Mucosa of stomach (tissue), 1 donor: ENCODE results near the gene RNU4-1.
"Not testable (repeated sequence)": the region's sequence is repeated elsewhere in the genome, so short reads cannot be mapped to it uniquely, and the experiment has no call there.

Source experiments
- H3K27me3 ChIP-seq: one replicate; pipeline ENCODE4 v1.7.0; 2013; ENCODE audit warnings: mild to moderate bottlenecking, low read length; ENCODE audit not compliant: control insufficient read depth, insufficient read depth
- H3K36me3 ChIP-seq: one replicate; pipeline ENCODE4 v1.7.0; 2013; ENCODE audit warnings: low read length; ENCODE audit not compliant: control insufficient read depth, insufficient read depth
- H3K4me1 ChIP-seq: one replicate; pipeline ENCODE4 v1.7.0; 2013; ENCODE audit warnings: mild to moderate bottlenecking, low read length; ENCODE audit not compliant: control insufficient read depth, insufficient read depth
- H3K4me3 ChIP-seq: one replicate; pipeline ENCODE4 v1.7.0; 2013; ENCODE audit warnings: low read length
- H3K9ac ChIP-seq: one replicate; pipeline ENCODE4 v1.7.0; 2013; ENCODE audit warnings: mild to moderate bottlenecking, low read length, moderate library complexity
- H3K9me3 ChIP-seq: one replicate; pipeline ENCODE4 v1.7.0; 2013; ENCODE audit warnings: mild to moderate bottlenecking, low read length, moderate library complexity; ENCODE audit not compliant: control insufficient read depth
- donor health status: Pancreatic carcinoma.

RNU4-1 gene

DNA sequence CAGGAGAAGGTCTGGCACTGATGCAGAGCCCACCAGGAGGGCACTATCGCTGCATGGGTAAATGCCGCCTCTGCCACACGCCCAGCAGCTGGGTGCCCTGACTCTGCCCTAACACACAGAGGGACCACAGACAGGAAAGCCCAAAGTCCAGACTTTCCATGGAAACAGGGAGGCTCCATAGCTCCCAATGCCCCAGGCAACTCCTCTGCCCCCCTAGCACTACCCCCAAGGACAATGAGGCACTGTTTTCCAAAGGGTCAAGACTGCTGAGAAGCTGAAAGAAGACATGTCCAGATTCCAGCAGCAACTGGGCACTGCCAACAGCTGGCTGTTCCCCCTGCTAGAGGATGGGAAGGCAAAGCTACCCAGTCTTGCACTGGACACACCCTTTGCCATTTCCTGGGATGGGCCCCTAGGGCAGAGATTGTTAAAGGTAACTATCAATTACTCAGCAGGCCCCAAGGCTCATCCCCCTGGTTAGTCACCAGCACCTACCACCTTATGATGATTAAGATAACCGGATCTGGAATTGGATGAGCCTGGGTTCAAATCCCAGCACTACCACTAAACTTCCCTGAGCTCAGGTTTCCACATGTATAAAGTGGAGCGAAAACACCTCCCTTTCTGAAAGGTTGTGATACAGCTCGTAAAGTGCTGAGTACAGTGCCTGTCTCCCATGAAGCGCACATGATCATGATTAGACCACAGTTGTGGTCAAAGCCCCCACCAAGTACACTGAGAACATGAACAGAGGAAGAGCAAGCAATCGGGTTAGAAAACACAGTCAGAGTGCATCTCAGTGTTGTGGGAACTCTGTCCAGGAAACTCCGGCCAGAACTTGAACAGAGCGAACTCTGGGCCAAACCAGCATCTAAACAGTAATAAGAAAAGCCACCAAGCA, 30.8 kb downstream of the RNU4-1 start:
- Histone ChIP-seq H3K36me3 (no peaks in the 10 kb centered on the region), H3K4me3 (no peak overlapping the region), H3K9me3 (no peaks in the 10 kb centered on the region), H3K27me3 (no peaks in the 10 kb centered on the region), H3K9ac (peak overlapping the region; percentile 32), H3K4me1 (peaks cover 41% of the 10 kb centered on the region)

GRCh38 chr12:120260607-120261006, 32.4 kb downstream of the RNU4-1 start:
- H3K9me3 ChIP-seq: no peaks in the 10 kb centered on the region
- H3K36me3 ChIP-seq: no peaks in the 10 kb centered on the region
- no peak overlapping the region for H3K4me3 ChIP-seq
- peaks cover 47% of the 10 kb centered on the region for H3K4me1 ChIP-seq
- no peak overlapping the region for H3K9ac ChIP-seq
- H3K27me3 ChIP-seq: no peaks in the 10 kb centered on the region

DNA sequence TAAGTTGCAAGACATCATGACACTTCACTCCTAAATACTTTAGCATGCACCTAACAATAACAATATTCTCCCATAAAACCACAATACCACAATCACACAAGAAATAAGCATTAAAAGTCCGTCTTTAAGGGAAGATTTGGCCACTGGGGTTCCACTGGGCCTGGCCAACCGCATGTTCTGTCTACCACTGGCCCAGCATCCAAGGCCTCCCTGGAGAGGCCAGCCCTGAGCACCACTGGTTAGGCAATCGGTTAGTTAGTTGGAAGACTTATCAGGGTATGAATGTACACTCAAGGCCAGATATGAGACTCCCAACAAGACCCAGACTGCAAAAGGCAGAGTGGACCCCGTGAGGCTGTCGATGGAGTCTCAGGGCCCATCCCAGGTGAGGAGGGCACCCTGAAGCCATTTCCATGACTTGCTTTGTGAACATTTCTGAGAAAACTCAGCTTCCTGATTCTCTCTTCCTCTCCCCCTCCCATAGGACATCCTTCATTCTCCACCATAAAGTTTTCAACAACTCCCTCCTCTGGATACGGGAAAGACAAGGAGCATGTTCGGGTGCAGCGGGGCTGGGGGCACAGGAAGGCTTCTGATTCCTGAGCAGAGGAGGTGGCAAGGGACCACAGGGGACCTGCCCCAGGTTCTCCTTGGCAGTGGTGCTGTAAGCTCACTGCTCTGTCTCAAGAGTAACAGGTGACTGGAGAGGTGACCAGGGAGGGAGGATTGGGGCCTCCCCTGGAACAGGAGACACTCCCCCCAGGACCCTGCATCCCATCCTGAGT, 33.4 kb downstream of the RNU4-1 start:
- H3K4me3 ChIP-seq: no peak overlapping the region
- no peaks in the 10 kb centered on the region for H3K27me3 ChIP-seq
- peaks cover 41% of the 10 kb centered on the region for H3K4me1 ChIP-seq
- H3K9me3 ChIP-seq: no peaks in the 10 kb centered on the region
- no peak overlapping the region for H3K9ac ChIP-seq
- no peaks in the 10 kb centered on the region for H3K36me3 ChIP-seq

DNA sequence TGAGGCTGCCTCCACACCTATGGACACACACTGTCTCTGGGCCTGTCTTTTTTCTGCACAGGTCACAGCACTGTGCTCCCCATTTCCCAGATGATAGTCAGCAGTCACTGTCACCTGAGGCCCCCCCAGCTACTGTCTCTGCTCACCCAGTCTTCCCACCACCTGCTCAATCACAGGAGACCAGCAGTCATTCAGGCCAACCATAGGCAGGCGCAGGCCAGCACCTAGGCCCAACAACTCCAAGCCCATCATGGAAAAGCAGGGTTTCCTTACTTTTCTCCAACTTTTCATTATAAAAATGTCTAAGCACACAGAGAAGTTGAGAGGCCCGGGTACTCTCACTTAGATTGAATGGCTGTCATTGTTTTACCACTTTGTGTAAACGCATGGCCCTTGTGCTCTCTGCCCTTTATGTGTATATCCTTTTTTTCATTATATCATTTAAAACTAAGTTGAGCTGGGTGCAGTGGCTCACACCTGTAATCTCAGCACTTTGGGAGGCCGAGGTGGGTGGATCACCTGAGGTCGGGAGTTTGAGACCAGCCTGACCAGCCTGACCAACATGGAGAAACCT, 34.6 kb downstream of the RNU4-1 start:
- H3K4me1 ChIP-seq: peaks cover 29% of the 10 kb centered on the region
- no peaks in the 10 kb centered on the region for H3K9me3 ChIP-seq
- no peaks in the 10 kb centered on the region for H3K27me3 ChIP-seq
- no peak overlapping the region for H3K9ac ChIP-seq
- no peaks in the 10 kb centered on the region for H3K36me3 ChIP-seq
- no peak overlapping the region for H3K4me3 ChIP-seq

- Histone ChIP-seq H3K9ac (peak overlapping the region; percentile 5), H3K36me3 (no peaks in the 10 kb centered on the region), H3K4me1 (peaks cover 19% of the 10 kb centered on the region), H3K27me3 (no peaks in the 10 kb centered on the region), H3K9me3 (no peaks in the 10 kb centered on the region), H3K4me3 (no peak overlapping the region)
Observed at GRCh38 chr12:120257041-120257821, 35.8 kb downstream of the RNU4-1 start.

DNA sequence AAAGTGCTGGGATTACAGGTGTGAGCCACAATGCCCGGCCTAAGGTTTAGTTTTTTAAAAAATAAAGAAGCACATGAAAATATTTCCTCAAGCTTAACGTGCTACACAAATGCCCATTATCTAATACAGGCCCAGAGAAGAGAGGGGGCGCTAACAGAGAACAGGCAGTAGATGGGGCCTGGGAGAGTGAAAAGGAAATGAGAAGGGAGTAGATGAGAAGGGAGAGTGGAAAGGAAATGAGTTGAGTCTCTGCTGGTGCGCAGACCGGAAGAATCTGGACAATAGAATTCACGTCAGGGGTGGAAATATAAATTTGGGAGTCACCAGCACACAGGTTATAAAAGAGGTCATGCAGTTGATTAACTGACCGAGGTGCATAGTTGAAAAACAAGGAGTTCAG, 38.2 kb downstream of the RNU4-1 start:
- Histone ChIP-seq H3K9me3 (no peaks in the 10 kb centered on the region), H3K27me3 (no peaks in the 10 kb centered on the region), H3K9ac (no peak overlapping the region), H3K36me3 (no peaks in the 10 kb centered on the region), H3K4me3 (no peak overlapping the region), H3K4me1 (peaks cover 23% of the 10 kb centered on the region)

DNA sequence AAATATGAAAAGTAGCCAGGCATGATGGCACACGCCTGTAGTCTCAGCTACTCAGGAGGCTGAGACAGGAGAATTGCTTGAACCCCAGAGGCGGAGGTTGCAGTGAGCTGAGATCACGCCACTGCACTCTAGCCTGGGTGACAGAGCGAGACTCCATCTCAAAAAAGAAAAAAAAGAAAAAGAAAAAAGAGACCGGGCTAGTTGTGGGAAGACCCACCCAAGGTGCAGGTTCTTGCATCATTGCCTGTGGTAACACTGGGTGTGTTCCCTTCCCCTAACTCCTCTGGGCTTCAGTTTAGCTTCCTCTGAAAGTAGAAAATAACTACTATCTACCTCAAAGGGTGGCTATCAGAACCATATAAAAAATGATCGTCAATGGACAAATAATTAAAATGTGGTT, 39.7 kb downstream of the RNU4-1 start:
- H3K4me3 ChIP-seq, H3K9me3 ChIP-seq, H3K27me3 ChIP-seq, H3K36me3 ChIP-seq, H3K9ac ChIP-seq: not testable (repeated sequence)
- H3K4me1 ChIP-seq: peaks cover 30% of the 10 kb centered on the region

- no peaks in the 10 kb centered on the region for H3K9me3 ChIP-seq
- peaks cover 25% of the 10 kb centered on the region for H3K4me1 ChIP-seq
- no peaks in the 10 kb centered on the region for H3K27me3 ChIP-seq
- H3K36me3 ChIP-seq: no peaks in the 10 kb centered on the region
- H3K9ac ChIP-seq: no peak overlapping the region
- no peak overlapping the region for H3K4me3 ChIP-seq
Observed at GRCh38 chr12:120252071-120252906, 40.7 kb downstream of the RNU4-1 start.

DNA sequence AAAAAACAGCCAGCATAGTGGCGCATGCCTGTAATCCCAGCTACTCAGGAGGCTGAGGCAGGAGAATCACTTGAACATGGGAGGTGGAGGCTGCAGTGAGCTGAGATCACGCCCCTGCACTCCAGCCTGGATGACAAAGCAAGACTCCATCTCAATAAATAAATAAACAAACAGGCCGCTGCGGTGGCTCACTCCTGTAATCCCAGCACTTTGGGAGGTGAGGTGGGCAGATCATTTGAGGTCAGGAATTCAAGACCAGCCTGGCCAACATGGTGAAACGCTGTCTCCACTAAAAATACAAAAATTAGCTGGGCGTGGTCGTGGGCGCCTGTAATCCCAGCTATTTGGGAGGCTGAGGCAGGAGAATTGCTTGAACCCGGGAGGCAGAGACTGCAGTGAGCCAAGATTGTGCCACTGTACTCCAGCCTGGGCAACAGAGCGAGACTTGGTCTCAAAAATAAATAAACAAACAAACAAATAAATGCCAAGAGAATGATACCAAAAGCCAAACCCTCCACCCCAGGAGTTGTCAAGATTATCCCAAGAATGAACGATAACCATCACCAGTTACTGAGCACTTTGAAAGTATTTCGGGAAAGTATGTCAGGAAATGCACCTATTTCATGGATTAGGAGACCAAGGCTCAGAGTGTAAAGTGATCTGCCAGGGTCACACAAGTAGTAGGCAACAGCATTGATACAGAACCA, 41.5 kb downstream of the RNU4-1 start:
- H3K9ac ChIP-seq, H3K4me3 ChIP-seq, H3K27me3 ChIP-seq, H3K36me3 ChIP-seq, H3K9me3 ChIP-seq: not testable (repeated sequence)
- peaks cover 18% of the 10 kb centered on the region for H3K4me1 ChIP-seq

- H3K36me3 ChIP-seq: no peaks in the 10 kb centered on the region
- no peak overlapping the region for H3K9ac ChIP-seq
- no peak overlapping the region for H3K4me3 ChIP-seq
- H3K27me3 ChIP-seq: no peaks in the 10 kb centered on the region
- H3K4me1 ChIP-seq: peaks cover 18% of the 10 kb centered on the region
- H3K9me3 ChIP-seq: no peaks in the 10 kb centered on the region
Observed at GRCh38 chr12:120249875-120250795, 42.9 kb downstream of the RNU4-1 start.
